GM21528 (cell line): ENCODE data around the gene EPOP.

Source experiments
- ATAC-seq: cut with Tn5 transposase; IDR thresholded peaks from one replicate; pipeline ENCODE4 v1.9.1; 2021; ENCODE audit warnings: mild to moderate bottlenecking, moderate library complexity; ENCODE audit not compliant: unreplicated experiment, low FRiP score

The EPOP gene

DNA sequence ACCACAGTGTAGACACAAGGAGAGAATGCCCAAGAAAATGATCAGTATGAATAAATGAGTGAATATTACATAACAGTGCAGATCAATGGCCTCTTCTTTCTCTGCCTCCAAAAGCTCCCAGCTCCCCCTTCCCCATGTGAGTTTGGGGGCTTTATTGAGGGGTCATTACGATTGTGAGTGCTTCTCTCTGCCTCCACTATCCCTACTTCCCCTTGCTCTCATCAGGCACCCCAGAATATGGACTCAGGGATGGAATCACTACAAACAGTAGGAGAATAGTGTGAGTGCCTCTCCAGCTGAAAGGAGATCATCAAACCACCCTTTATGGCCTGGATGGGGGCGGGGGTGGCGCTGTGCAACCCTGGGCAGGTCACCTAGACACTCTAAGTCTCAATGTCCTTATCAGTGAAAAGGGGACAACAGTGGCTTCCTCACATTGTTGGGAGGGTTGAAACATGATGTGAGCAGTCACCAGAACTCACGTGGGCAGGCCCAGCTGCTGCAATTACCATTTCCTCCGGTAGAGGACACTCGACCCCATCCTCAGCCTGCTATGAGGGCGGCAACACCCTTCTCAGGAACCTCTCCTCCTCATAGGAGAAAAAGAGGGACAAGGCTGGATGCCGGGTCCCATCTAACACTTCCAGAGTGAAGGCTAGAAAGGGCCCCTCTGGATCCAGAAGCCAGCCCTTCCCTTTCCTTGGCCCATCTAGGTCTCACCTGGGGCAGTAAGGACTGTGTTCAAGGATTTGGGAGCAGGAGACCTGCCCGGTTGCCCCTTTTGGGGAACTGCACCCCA lies 2.1 kb upstream of the EPOP start:
- ATAC-seq = no peak

GRCh38 chr17:38674014-38674748 lies 576 bp downstream of the EPOP start:
- ATAC-seq = peak; percentile 19

- ATAC-seq = peak; percentile 12
Measured at GRCh38 chr17:38673707-38674013, 1.1 kb downstream of the EPOP start.

- no peak for ATAC-seq
Measured at GRCh38 chr17:38672788-38673706, 1.7 kb downstream of the EPOP start.

GRCh38 chr17:38671939-38672720 lies 2.6 kb downstream of the EPOP start:
- ATAC-seq = no peak

DNA sequence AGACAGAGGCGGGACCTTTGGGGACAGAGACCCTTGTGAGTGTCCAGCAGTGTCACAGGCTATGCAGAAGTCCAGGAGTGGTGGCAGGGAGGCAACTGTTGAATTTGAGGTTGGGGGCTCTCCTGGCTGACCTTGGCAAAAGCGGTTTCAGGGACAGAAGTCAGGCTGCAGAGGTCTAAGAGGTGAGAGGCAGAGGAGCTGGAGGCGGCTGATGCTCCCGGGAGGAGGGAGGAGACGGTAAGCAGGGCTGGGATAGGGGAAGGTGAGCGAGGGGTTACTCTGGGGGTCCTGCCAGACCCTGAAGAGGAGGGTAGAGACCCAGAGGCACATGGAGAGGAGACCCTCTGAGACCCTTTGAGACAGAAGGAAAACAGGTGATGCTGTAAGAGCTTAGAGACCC lies 5.2 kb downstream of the EPOP start:
- ATAC-seq = no peak

GRCh38 chr17:38667787-38668122 lies 7.0 kb downstream of the EPOP start:
- ATAC-seq = no peak

DNA sequence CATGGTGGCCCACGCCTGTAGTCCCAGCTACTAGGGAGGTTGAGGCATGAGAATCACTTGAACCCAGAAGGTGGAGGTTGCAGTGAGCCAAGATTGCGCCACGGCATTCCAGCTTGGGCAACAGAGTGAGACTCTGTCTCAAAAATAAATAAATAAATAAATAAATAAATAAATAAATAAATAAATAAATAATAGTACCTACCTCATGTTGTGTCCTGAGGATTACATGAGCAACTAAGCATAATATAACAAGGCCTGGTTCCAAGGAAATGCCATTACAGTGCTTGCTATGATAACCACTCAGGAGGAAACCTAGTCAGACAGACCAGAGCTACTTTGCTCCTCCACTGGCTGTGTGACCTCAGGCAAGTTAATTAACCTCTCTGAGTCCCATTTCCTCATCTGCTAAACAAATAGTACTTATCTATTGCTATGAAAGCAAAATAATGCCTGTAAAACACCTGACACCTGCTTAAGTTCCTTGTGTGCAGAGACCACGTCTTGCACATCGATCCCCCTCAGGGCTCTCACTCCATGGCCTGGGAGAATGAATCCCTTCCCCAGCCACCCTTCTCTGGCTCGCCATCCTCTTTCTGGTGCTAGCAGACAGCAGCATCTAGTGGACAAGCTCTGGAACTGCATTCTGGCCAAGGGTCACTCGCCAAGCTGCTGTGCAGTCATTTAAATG lies 7.5 kb downstream of the EPOP start:
- ATAC-seq = no peak

GRCh38 chr17:38663964-38664644 lies 10.7 kb downstream of the EPOP start:
- ATAC-seq = no peak

- no peak for ATAC-seq
Measured at GRCh38 chr17:38663125-38663751, 11.5 kb downstream of the EPOP start.

- no peak for ATAC-seq
Measured at GRCh38 chr17:38660097-38661025, 14.4 kb downstream of the EPOP start.

- ATAC-seq = no peak
Measured at GRCh38 chr17:38659415-38659814, 15.3 kb downstream of the EPOP start.

- no peak for ATAC-seq
Measured at GRCh38 chr17:38658741-38659345, 15.9 kb downstream of the EPOP start.

- ATAC-seq = no peak
Measured at GRCh38 chr17:38657824-38658740, 16.7 kb downstream of the EPOP start.

- no peak for ATAC-seq
Measured at GRCh38 chr17:38656959-38657823, 17.6 kb downstream of the EPOP start.
